K562 (cell line): Measurements from ENCODE around the gene MRPL4.

Experiments used
- CREB1 ChIP-seq, 2 experiments: sonication (generic) in 1 of 2; formaldehyde crosslinking in 1 of 2; IDR thresholded peaks; 2 replicates each; pipeline versions ENCODE4 v1.6.1 to v1.8.0; 2012 to 2022; ENCODE audit warnings: inconsistent platforms in 1 of 2, mild to moderate bottlenecking in 1 of 2, missing genetic modification reagents in 1 of 2, moderate library complexity in 1 of 2
- CTCF ChIP-seq, 3 experiments: IDR thresholded peaks in 2 of 3; conservative IDR thresholded peaks in 1 of 3; 2 replicates each; pipeline ENCODE4 v1.5.1; 2011 to 2012; ENCODE audit warnings: low read length in 3 of 3, mild to moderate bottlenecking in 3 of 3, control low read depth in 2 of 3, improper control_type of control experiment in 1 of 3, inconsistent platforms in 1 of 3, low read depth in 1 of 3, mixed read lengths in 1 of 3, moderate library complexity in 1 of 3; ENCODE audit not compliant: insufficient read depth in 2 of 3
- MYBL2 ChIP-seq, 2 experiments: fragments of 450-650 bp in 1 of 2; sonication (generic) in 1 of 2; formaldehyde crosslinking in 1 of 2; IDR thresholded peaks; 2 replicates each; pipeline versions ENCODE4 v1.6.1 to v1.8.1; 2017 to 2022; ENCODE audit warnings: borderline replicate concordance in 1 of 2, inconsistent platforms in 1 of 2, low read depth in 1 of 2, mild to moderate bottlenecking in 1 of 2, missing genetic modification reagents in 1 of 2, moderate library complexity in 1 of 2
- NFYB ChIP-seq: IDR thresholded peaks from 2 replicates; pipeline ENCODE4 v1.6.1; 2011; ENCODE audit warnings: mild to moderate bottlenecking, moderate library complexity; ENCODE audit not compliant: insufficient read length; ENCODE audit errors: extremely low read depth
- PHF21A ChIP-seq: fragments of 450-650 bp; IDR thresholded peaks from 2 replicates; pipeline ENCODE4 v1.6.1; 2017; ENCODE audit warnings: low read depth, borderline replicate concordance
- SMARCA5 ChIP-seq: fragments of 450-650 bp; IDR thresholded peaks from 2 replicates; pipeline ENCODE4 v1.6.1; 2016
- TEAD4 ChIP-seq, 2 experiments: sonication (generic) in 1 of 2; formaldehyde crosslinking in 1 of 2; IDR thresholded peaks; 2 replicates each; pipeline versions ENCODE4 v1.6.1 to v1.8.0; 2012 to 2022; ENCODE audit warnings: borderline replicate concordance in 1 of 2, inconsistent platforms in 1 of 2, low read length in 1 of 2, mild to moderate bottlenecking in 1 of 2, missing genetic modification reagents in 1 of 2
- ZNF24 ChIP-seq: fragments of 450-650 bp; IDR thresholded peaks from 2 replicates; pipeline ENCODE4 v1.6.1; 2016
- ZNF263 ChIP-seq: sonication (generic); formaldehyde crosslinking; IDR thresholded peaks from 2 replicates; pipeline ENCODE4 v1.8.0; 2022; ENCODE audit warnings: mild to moderate bottlenecking, missing genetic modification reagents, borderline replicate concordance
- ZNF589 ChIP-seq: fragments of 200-800 bp; sonication (Bioruptor generic); IDR thresholded peaks from 2 replicates; pipeline ENCODE4 v1.6.1; 2016; ENCODE audit warnings: low read depth, missing genetic modification characterization, missing compliant biosample characterization

- TF ChIP-seq MYBL2 (IDR thresholded peaks at IDR 0.05; ENCODE audit: low read depth) (no peak), MYBL2 (CRISPR knock-in tag; IDR thresholded peaks at IDR 0.05; ENCODE audit: borderline replicate concordance) (no peak), CREB1 (IDR thresholded peaks at IDR 0.05) (no peak), CREB1 (CRISPR knock-in tag; IDR thresholded peaks at IDR 0.05) (no peak), NFYB (no peak), ZNF263 (CRISPR knock-in tag) (no peak), ZNF589 (CRISPR knock-in tag) (no peak), ZNF24 (no peak), PHF21A (no peak), SMARCA5 (no peak), TEAD4 (IDR thresholded peaks at IDR 0.05; ENCODE audit: low read length) (no peak), TEAD4 (CRISPR knock-in tag; IDR thresholded peaks at IDR 0.05; ENCODE audit: borderline replicate concordance) (no peak), CTCF (IDR thresholded peaks at IDR 0.05 in 2 of 3, conservative IDR thresholded peaks at IDR 0.05 in 1 of 3; ENCODE audit: insufficient read depth in 2 of 3, low read depth in 1 of 3, low read length in 3 of 3) (no peak)
Observed at GRCh38 chr19:10226021-10226375, 26.0 kb upstream of the MRPL4 start.
